HCT116 (cell line): Measurements from ENCODE around the gene DOK7. TPM values are rescaled to one million over a fixed set of nuclear protein-coding genes. Genes with fewer than 3 reads are reported as not detected.

Source experiments
- ATAC-seq: fragments of 200-7000 bp; cut with Tn5 transposase; 2 replicates; pipeline ENCODE4 v1.9.1; 2020; ENCODE audit warnings: mild to moderate bottlenecking, moderate library complexity
- BruUV-seq: library from RNA; stranded (reverse); fragments of 400-500 nt; replicated peaks from 2 replicates; lab custom pipeline; 2021; lab: Mats Ljungman, UMichigan
- CTCF ChIA-PET: fragments of 300-600 bp; sonication (Branson Sonifier 250); formaldehyde crosslinking; loops from one replicate; lab custom pipeline; 2021; ENCODE audit warnings: antibody characterized with exemption; lab: Charles Lee
- POLR2A ChIA-PET: fragments of 300-600, 350-600 bp; sonication (Branson Sonifier 250); formaldehyde crosslinking; loops from one replicate; lab custom pipeline; 2021; ENCODE audit warnings: antibody characterized with exemption; lab: Charles Lee
- RAD21 ChIA-PET, 2 experiments: fragments of 300-600 bp; sonication (Branson Sonifier 250); formaldehyde crosslinking; loops; one replicate each; lab custom pipeline; 2023; ENCODE audit warnings: low total read pairs in 2 of 2; ENCODE audit not compliant: uncharacterized antibody in 2 of 2, unreplicated experiment in 2 of 2, low non-redundant PET in 1 of 2; lab: Charles Lee
- DNase-seq: peaks from one replicate; pipeline ENCODE4 v3.0.0-alpha.2; 2010; ENCODE audit warnings: low read depth, low spot score
- H2AFZ ChIP-seq: fragments of 200-600 bp; shearing (Covaris generic), sonication (generic); 2 replicates; pipeline ENCODE4 v1.6.1; 2017; ENCODE audit warnings: low read depth, mixed run types, mixed read lengths, antibody characterized with exemption, low read length; ENCODE audit not compliant: poor library complexity, severe bottlenecking
- H3K27ac ChIP-seq: 2 replicates; pipeline ENCODE4 v1.5.1; 2012; ENCODE audit warnings: low read depth, low read length
- H3K27me3 ChIP-seq: fragments of 200-600 bp; sonication (generic); 2 replicates; pipeline ENCODE4 v1.6.1; 2016; ENCODE audit warnings: mixed run types, low read length, mixed read lengths; ENCODE audit not compliant: insufficient read depth
- H3K36me3 ChIP-seq, 2 experiments: fragments of 200-500 bp in 1 of 2; fragments of 200-600 bp in 1 of 2; sonication (Bioruptor generic) in 1 of 2; sonication (generic) in 1 of 2; 2 replicates each; pipeline versions ENCODE4 v1.5.1 to v1.6.1; 2014 to 2016; ENCODE audit warnings: low read length in 2 of 2, inconsistent platforms in 1 of 2, mixed read lengths in 1 of 2, mixed run types in 1 of 2; ENCODE audit not compliant: insufficient read depth in 2 of 2, control insufficient read depth in 1 of 2
- H3K4me1 ChIP-seq, 2 experiments: fragments of 200-600 bp in 1 of 2; sonication (generic) in 1 of 2; 2 replicates each; pipeline versions ENCODE4 v1.5.1 to v1.6.1; 2012 to 2017; ENCODE audit warnings: low read length in 2 of 2, inconsistent platforms in 1 of 2, mild to moderate bottlenecking in 1 of 2, mixed read lengths in 1 of 2, mixed run types in 1 of 2, moderate library complexity in 1 of 2; ENCODE audit not compliant: insufficient read depth in 2 of 2, control insufficient read depth in 1 of 2
- H3K4me2 ChIP-seq: fragments of 200-600 bp; sonication (generic); 2 replicates; pipeline ENCODE4 v1.6.1; 2017; ENCODE audit warnings: mixed run types, low read length, mixed read lengths
- H3K4me3 ChIP-seq, 2 experiments: fragments of 200-600 bp in 1 of 2; sonication (generic) in 1 of 2; replicated peaks in 1 of 2; 2 replicates each; pipeline ENCODE4 v1.5.1; 2011 to 2016; ENCODE audit warnings: low read length in 2 of 2, control low read depth in 1 of 2, low read depth in 1 of 2, mild to moderate bottlenecking in 1 of 2, mixed read lengths in 1 of 2, mixed run types in 1 of 2
- H3K79me2 ChIP-seq: fragments of 200-600 bp; sonication (generic); 2 replicates; pipeline ENCODE4 v1.6.1; 2017; ENCODE audit warnings: mild to moderate bottlenecking, mixed run types, low read length, moderate library complexity, mixed read lengths; ENCODE audit not compliant: insufficient read depth
- H3K9ac ChIP-seq: fragments of 200-600 bp; sonication (generic); 2 replicates; pipeline ENCODE4 v1.6.1; 2016; ENCODE audit warnings: low read length, mixed read lengths
- H3K9me2 ChIP-seq: fragments of 200-600 bp; sonication (generic), shearing (Covaris generic); 2 replicates; pipeline ENCODE4 v1.6.1; 2017; ENCODE audit warnings: mixed run types, mild to moderate bottlenecking, moderate library complexity; ENCODE audit not compliant: insufficient read depth
- H3K9me3 ChIP-seq, 2 experiments: fragments of 200-500 bp in 1 of 2; fragments of 200-600 bp in 1 of 2; sonication (Bioruptor generic) in 1 of 2; sonication (generic) in 1 of 2; 2 replicates each; pipeline ENCODE4 v1.6.1; 2014 to 2017; ENCODE audit warnings: low read length in 2 of 2, mixed read lengths in 2 of 2, inconsistent platforms in 1 of 2, low read depth in 1 of 2, mild to moderate bottlenecking in 1 of 2, mixed run types in 1 of 2, moderate library complexity in 1 of 2; ENCODE audit not compliant: control insufficient read depth in 1 of 2, insufficient read depth in 1 of 2
- H4K20me1 ChIP-seq: fragments of 200-600 bp; sonication (generic), shearing (Covaris generic); 2 replicates; pipeline ENCODE4 v1.6.1; 2017; ENCODE audit warnings: mixed run types, mild to moderate bottlenecking, moderate library complexity; ENCODE audit not compliant: insufficient read depth
- CBX3 ChIP-seq: IDR thresholded peaks from 2 replicates; pipeline ENCODE4 v1.6.1; 2012; ENCODE audit warnings: low read depth
- ELF1 ChIP-seq: IDR thresholded peaks from 2 replicates; pipeline ENCODE4 v1.6.1; 2012; ENCODE audit warnings: low read depth, borderline replicate concordance
- EZH2 ChIP-seq: fragments of 200-600 bp; sonication (generic); IDR thresholded peaks from 2 replicates; pipeline ENCODE4 v1.6.1; 2017; ENCODE audit warnings: antibody characterized with exemption, mixed run types
- FOSL1 ChIP-seq: IDR thresholded peaks from 2 replicates; pipeline ENCODE4 v1.6.1; 2012; ENCODE audit warnings: low read depth
- POLR2AphosphoS5 ChIP-seq: IDR thresholded peaks from 2 replicates; pipeline ENCODE4 v1.6.1; 2011; ENCODE audit warnings: mild to moderate bottlenecking, low read depth, low read length, moderate library complexity
- REST ChIP-seq: IDR thresholded peaks from 2 replicates; pipeline ENCODE4 v1.6.1; 2012; ENCODE audit warnings: low read depth
- TCF7L2 ChIP-seq: IDR thresholded peaks from 2 replicates; pipeline ENCODE4 v1.7.0; 2011; ENCODE audit warnings: borderline replicate concordance, inconsistent platforms; ENCODE audit not compliant: insufficient read depth, insufficient read length; ENCODE audit errors: extremely low read depth
- ZFX ChIP-seq: fragments of 450-650 bp; IDR thresholded peaks from 2 replicates; pipeline ENCODE4 v1.6.1; 2017
- intact Hi-C: fragments of 100-400 bp; cut with micrococcal nuclease; formaldehyde crosslinking; loops from 2 replicates; pipeline ENCODE4 v1.10.0; 2022
- total RNA-seq: library from RNA; stranded (reverse); gene quantifications from one replicate; pipeline ENCODE4 v1.2.1, GENCODE V29; 2021; ENCODE audit not compliant: unreplicated experiment
- TF ChIP-seq, protein P1 (sequence below): IDR thresholded peaks from 2 replicates; pipeline ENCODE4 v1.6.1; 2012

DOK7 gene
- total RNA-seq, 1 experiment from 2014 or later, result 2.4 TPM

DNA sequence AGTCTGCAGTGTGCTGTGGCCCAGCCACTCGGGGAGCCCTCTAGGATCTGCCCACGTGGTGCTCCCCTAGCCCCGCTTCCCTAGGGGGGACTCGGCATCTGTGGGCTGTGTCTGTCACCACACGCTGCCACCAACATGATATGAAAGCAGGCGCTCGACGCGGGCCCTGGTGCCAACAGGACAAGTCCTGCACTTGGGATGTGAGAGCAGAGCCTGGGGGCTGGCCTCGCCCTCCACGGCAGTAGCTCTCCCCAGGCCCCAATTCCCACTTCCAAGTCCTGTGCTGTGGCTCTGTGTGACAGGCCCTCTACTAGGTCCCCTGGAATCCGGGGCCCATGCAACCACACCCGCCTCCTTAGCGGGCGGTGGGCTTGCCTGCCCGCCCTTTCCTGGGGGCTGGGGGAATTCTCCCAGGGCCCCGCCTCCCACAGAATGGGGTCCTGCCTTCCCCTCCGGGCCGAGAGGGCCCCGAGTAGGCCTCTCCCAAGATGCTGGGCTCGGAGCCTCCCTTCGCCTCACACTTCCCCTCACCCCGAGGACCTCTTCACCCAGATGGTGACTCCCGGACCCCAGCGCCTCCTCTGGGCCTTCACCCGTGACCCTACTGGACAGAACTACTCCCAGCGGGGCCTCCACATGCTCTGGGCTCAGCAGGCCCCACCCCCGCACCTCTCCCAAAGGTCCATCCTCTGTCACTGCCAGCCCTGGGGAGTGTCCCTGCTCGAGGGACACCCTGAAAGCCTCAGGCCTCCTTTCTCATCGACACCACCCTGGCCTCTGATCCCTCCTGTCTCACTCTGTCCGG lies 57.9 kb downstream of the DOK7 start:
- H2AFZ ChIP-seq, result no peak overlapping the region
- no peak for TF ChIP-seq FOSL1
- TF ChIP-seq POLR2AphosphoS5, result no peak
- TF ChIP-seq ZFX, result no peak
- TF ChIP-seq TCF7L2, result no peak
- TF ChIP-seq ELF1, result no peak
- TF ChIP-seq EZH2, result no peak
- TF ChIP-seq CBX3, result no peak
- TF ChIP-seq REST, result no peak
- TF ChIP-seq, protein P1, sequence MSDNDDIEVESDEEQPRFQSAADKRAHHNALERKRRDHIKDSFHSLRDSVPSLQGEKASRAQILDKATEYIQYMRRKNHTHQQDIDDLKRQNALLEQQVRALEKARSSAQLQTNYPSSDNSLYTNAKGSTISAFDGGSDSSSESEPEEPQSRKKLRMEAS, result no peak
- ChIA-PET POLR2A (no interaction called here), CTCF (no interaction called here), RAD21 (no interaction called here)
- ATAC-seq, result no peak
- H3K27me3 ChIP-seq, result no peaks in the 10 kb centered on the region
- H3K4me2 ChIP-seq, result no peak overlapping the region
- intact Hi-C loops, result no loop called here
- H3K9ac ChIP-seq, result no peak overlapping the region
- no peak overlapping the region for H3K4me3 ChIP-seq
- no peak overlapping the region for H3K27ac ChIP-seq
- H3K9me3 ChIP-seq, result no peaks in the 10 kb centered on the region
- no peaks in the 10 kb centered on the region for H3K9me2 ChIP-seq
- peaks cover 29 to 36% of the 10 kb centered on the region in 2 experiments; a peak in 3 of 4 replicates for H3K36me3 ChIP-seq
- BruUV-seq, result no TSS peak
- no peaks in the 10 kb centered on the region for H4K20me1 ChIP-seq
- peaks cover 31% of the 10 kb centered on the region; the same call in 1 of the 2 replicates for H3K79me2 ChIP-seq
- no peak for DNase-seq
- H3K4me1 ChIP-seq, result no peaks in the 10 kb centered on the region
